K562 (cell line): ENCODE measurements around the gene TMIGD1. TPM values are rescaled to one million over a fixed set of nuclear protein-coding genes. Genes with fewer than 3 reads are reported as not detected.
A peak's percentile ranks its signal among the peaks of the same experiment; 100 is the strongest.

Source experiments
- ATAC-seq: fragments of 200-7000 bp; cut with Tn5 transposase; 3 replicates; pipeline ENCODE4 v1.9.1; 2020; ENCODE audit warnings: moderate library complexity
- BruUV-seq: library from RNA; stranded (reverse); fragments of 400-500 nt; replicated peaks from 2 replicates; lab custom pipeline; 2021; lab: Mats Ljungman, UMichigan
- CTCF ChIA-PET: fragments of 300-600 bp; formaldehyde crosslinking; extraction: SDS; loops from one replicate; lab custom pipeline; 2021; ENCODE audit warnings: low intra/inter-chr PET ratio; lab: Yijun Ruan, JAX
- POLR2A ChIA-PET: fragments of 300-600, 350-650 bp; sonication (Branson Sonifier 250); formaldehyde crosslinking; extraction: SDS; loops from one replicate; lab custom pipeline; 2021; ENCODE audit warnings: antibody characterized with exemption, inconsistent platforms; lab: Yijun Ruan, JAX
- DNase-seq, 4 experiments: peaks; one replicate each; pipeline versions ENCODE4 v3.0.0 to v3.0.0-alpha.2; 2011 to 2018; ENCODE audit warnings: low spot score in 3 of 4, mixed read lengths in 3 of 4; ENCODE audit errors: extremely low read depth in 1 of 4
- FAIRE-seq: peaks from 2 replicates; lab custom pipeline; 2011; peaks lifted over from hg19 to GRCh38; lab: Jason Lieb, UNC
- H2AFZ ChIP-seq: 2 replicates; pipeline ENCODE4 v1.6.0; 2011; ENCODE audit warnings: low read depth, low read length, control low read depth, inconsistent platforms
- H3K27ac ChIP-seq: fragments of 200-600 bp; 3 replicates; pipeline ENCODE4 v1.8.0; 2011; ENCODE audit warnings: low read depth, mild to moderate bottlenecking, control low read depth, inconsistent platforms, low read length, moderate library complexity, mixed read lengths; ENCODE audit errors: extremely low read depth
- H3K27me3 ChIP-seq, 2 experiments: fragments of 300-600 bp in 1 of 2; 2 replicates in 1 of 2; 3 replicates in 1 of 2; pipeline versions ENCODE4 v1.6.0 to v1.8.0; 2011; ENCODE audit warnings: inconsistent platforms in 2 of 2, low read length in 2 of 2, mild to moderate bottlenecking in 1 of 2, mixed read lengths in 1 of 2, moderate library complexity in 1 of 2; ENCODE audit not compliant: control insufficient read depth in 2 of 2, insufficient read depth in 2 of 2
- H3K36me3 ChIP-seq: fragments of 300-600 bp; 3 replicates; pipeline ENCODE4 v1.8.0; 2011; ENCODE audit warnings: mild to moderate bottlenecking, low read length, inconsistent platforms; ENCODE audit not compliant: control insufficient read depth, insufficient read depth
- H3K4me1 ChIP-seq, 2 experiments: fragments of 200-600 bp in 1 of 2; replicated peaks in 1 of 2; 2 replicates in 1 of 2; 3 replicates in 1 of 2; pipeline versions ENCODE4 v1.5.1 to v1.8.0; 2011; ENCODE audit warnings: inconsistent platforms in 2 of 2, low read length in 2 of 2, mild to moderate bottlenecking in 1 of 2, mixed read lengths in 1 of 2, moderate library complexity in 1 of 2; ENCODE audit not compliant: control insufficient read depth in 2 of 2, insufficient read depth in 2 of 2
- H3K4me2 ChIP-seq: 2 replicates; pipeline ENCODE4 v1.6.1; 2011; ENCODE audit warnings: low read length, control low read depth, inconsistent platforms, mixed read lengths; ENCODE audit not compliant: insufficient read depth
- H3K4me3 ChIP-seq: fragments of 200-600 bp; sonication (generic), shearing (Covaris generic); 2 replicates; pipeline ENCODE4 v1.5.1; 2016; ENCODE audit warnings: control low read depth, inconsistent platforms
- H3K79me2 ChIP-seq: fragments of 200-600 bp; 3 replicates; pipeline ENCODE4 v1.8.0; 2011; ENCODE audit warnings: low read length, inconsistent platforms; ENCODE audit not compliant: control insufficient read depth, insufficient read depth
- H3K9ac ChIP-seq, 2 experiments: 2 replicates each; pipeline versions ENCODE4 v1.6.0 to v1.6.1; 2011; ENCODE audit warnings: low read depth in 2 of 2, low read length in 2 of 2, control low read depth in 1 of 2, inconsistent platforms in 1 of 2, mild to moderate bottlenecking in 1 of 2, mixed read lengths in 1 of 2; ENCODE audit not compliant: insufficient read depth in 1 of 2
- H3K9me1 ChIP-seq: one replicate; pipeline ENCODE4 v1.6.0; 2011; ENCODE audit warnings: inconsistent platforms, mild to moderate bottlenecking, low read length, moderate library complexity; ENCODE audit not compliant: control insufficient read depth, insufficient read depth
- H3K9me3 ChIP-seq: replicated peaks from 2 replicates; pipeline ENCODE4 v1.5.1; 2011; ENCODE audit warnings: low read depth, low read length, inconsistent platforms; ENCODE audit not compliant: control insufficient read depth, insufficient read depth
- H4K20me1 ChIP-seq: replicated peaks from 2 replicates; pipeline ENCODE4 v1.6.1; 2011; ENCODE audit warnings: low read length, inconsistent platforms, mixed read lengths; ENCODE audit not compliant: control insufficient read depth, insufficient read depth
- BCL6 ChIP-seq: fragments of 250-450 bp; sonication (Bioruptor Pico); IDR thresholded peaks from 2 replicates; pipeline ENCODE4 v1.4.0; 2020
- DDX20 ChIP-seq: fragments of 450-650 bp; IDR thresholded peaks from 2 replicates; pipeline ENCODE4 v1.6.1; 2016; ENCODE audit warnings: missing genetic modification characterization, low read depth, mild to moderate bottlenecking, missing compliant biosample characterization, moderate library complexity
- FOXP1 ChIP-seq: sonication (generic); formaldehyde crosslinking; IDR thresholded peaks from 2 replicates; pipeline ENCODE4 v1.8.0; 2022; ENCODE audit warnings: mild to moderate bottlenecking, missing genetic modification reagents
- HNRNPUL1 ChIP-seq: fragments of 200-400 bp; formaldehyde crosslinking; IDR thresholded peaks from 2 replicates; pipeline ENCODE4 v1.6.1; 2017; ENCODE audit warnings: low read length
- MEIS2 ChIP-seq: fragments of 450-650 bp; IDR thresholded peaks from 2 replicates; pipeline ENCODE4 v1.6.1; 2014; ENCODE audit warnings: mild to moderate bottlenecking; ENCODE audit not compliant: partially characterized antibody
- PHTF2 ChIP-seq: fragments of 250-450 bp; sonication (Bioruptor Pico); IDR thresholded peaks from 2 replicates; pipeline ENCODE4 v1.5.0; 2021; ENCODE audit warnings: mild to moderate bottlenecking
- PML ChIP-seq: IDR thresholded peaks from 2 replicates; pipeline ENCODE4 v1.6.1; 2012; ENCODE audit warnings: low read length, inconsistent platforms
- TCFL5 ChIP-seq: fragments of 250-450 bp; sonication (Bioruptor Pico); conservative IDR thresholded peaks from 2 replicates; pipeline ENCODE4 v1.6.1; 2021; ENCODE audit warnings: mild to moderate bottlenecking, moderate library complexity, matching md5 sums
- XRCC3 ChIP-seq: fragments of 450-650 bp; IDR thresholded peaks from 2 replicates; pipeline ENCODE4 v1.6.1; 2017; ENCODE audit warnings: mild to moderate bottlenecking, moderate library complexity
- ZKSCAN3 ChIP-seq: fragments of 250-450 bp; sonication (Bioruptor Pico); IDR thresholded peaks from 2 replicates; pipeline ENCODE4 v1.4.0; 2020
- ZNF23 ChIP-seq: fragments of 250-450 bp; sonication (Bioruptor Pico); IDR thresholded peaks from 2 replicates; pipeline ENCODE4 v1.4.0; 2020; ENCODE audit warnings: mild to moderate bottlenecking
- ZNF431 ChIP-seq: sonication (generic); formaldehyde crosslinking; IDR thresholded peaks from 2 replicates; pipeline ENCODE4 v1.8.0; 2022; ENCODE audit warnings: mild to moderate bottlenecking, missing genetic modification reagents
- ZNF584 ChIP-seq: fragments of 200-800 bp; sonication (Bioruptor generic); IDR thresholded peaks from 2 replicates; pipeline ENCODE4 v1.6.1; 2016; ENCODE audit warnings: low read depth, mild to moderate bottlenecking, missing genetic modification characterization, missing compliant biosample characterization
- ZNF75A ChIP-seq: fragments of 450-650 bp; formaldehyde crosslinking; IDR thresholded peaks from 2 replicates; pipeline ENCODE4 v1.4.0; 2020; ENCODE audit warnings: mild to moderate bottlenecking
- WGBS: fragments of 100-300 bp; shearing (Covaris generic); methylation state at CpG from one replicate; pipeline ENCODE4 v1.1.6; 2016; ENCODE audit warnings: low coverage, mixed read lengths; ENCODE audit not compliant: insufficient coverage; ENCODE audit errors: missing lambda C conversion rate; 5-methylcytosine and 5-hydroxymethylcytosine counted together
- in situ Hi-C: fragments of 300-500 bp; cut with MboI; formaldehyde crosslinking; loops from 4 replicates; pipeline ENCODE4 v1.15.0; 2018; ENCODE audit warnings: inconsistent platforms, mixed read lengths
- intact Hi-C: fragments of 100-400 bp; cut with micrococcal nuclease; formaldehyde crosslinking; loops from 2 replicates; pipeline ENCODE4 v1.14.2; 2022
- polyA plus RNA-seq, 8 experiments: library from polyadenylated mRNA; depleted of rRNA in 4 of 8; stranded (reverse) in 5 of 8; unstranded in 3 of 8; fragments of >200 nt; fragmentation: Nextera tagmentation in 2 of 8; fragmentation: Illumina TruSeq in 1 of 8; extraction: Ambion mirVana in 2 of 8; extraction: Trizol in 1 of 8; gene quantifications; 2 replicates each; pipeline versions ENCODE4 v1.2.1 to v1.2.3, GENCODE V29; 2011 to 2014; ENCODE audit warnings: inconsistent platforms in 1 of 8, missing spikeins in 1 of 8
- total RNA-seq, 7 experiments: library from RNA; depleted of rRNA in 6 of 7; stranded (reverse); fragments of >200 nt in 6 of 7; fragmentation: Illumina TruSeq in 2 of 7; extraction: Trizol in 2 of 7; gene quantifications; 2 replicates each; pipeline versions ENCODE4 v1.2.1 to v1.2.3, GENCODE V29; 2011 to 2021; ENCODE audit warnings: low replicate concordance in 1 of 7
- TF ChIP-seq, protein P1 (sequence below): fragments of 250-450 bp; sonication (Bioruptor Pico); IDR thresholded peaks from 2 replicates; pipeline ENCODE4 v1.4.0; 2020; ENCODE audit warnings: mild to moderate bottlenecking, moderate library complexity, borderline replicate concordance
- TF ChIP-seq, protein P2 (sequence below): fragments of 450-650 bp; formaldehyde crosslinking; IDR thresholded peaks from 2 replicates; pipeline ENCODE4 v1.4.0; 2020; ENCODE audit warnings: mild to moderate bottlenecking, moderate library complexity

Gene TMIGD1
- total and polyA plus RNA-seq, 9 of the 15 experiments (the other 6 are each of a cell fraction or from before 2014, with no cell fraction given) = not detected

DNA sequence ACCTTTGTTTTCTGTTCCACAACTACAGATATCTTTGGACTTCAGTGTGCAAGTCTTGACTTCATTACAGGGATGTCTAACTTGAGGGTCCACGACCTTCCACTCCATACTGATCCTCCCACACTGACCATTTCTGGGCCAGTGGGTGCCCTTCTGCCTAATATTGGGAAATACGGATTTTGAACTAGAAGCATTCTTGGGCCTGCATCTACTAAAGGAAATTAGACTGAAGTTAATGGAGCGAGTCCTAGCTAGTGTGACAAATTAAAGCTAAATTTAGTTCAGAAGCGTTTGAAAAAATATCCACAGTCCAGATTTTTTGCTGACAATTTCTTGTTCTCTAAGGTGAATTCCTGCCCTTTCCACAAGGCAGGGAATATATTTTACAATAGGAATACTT is 9.9 kb upstream of the TMIGD1 start:
- no peaks in the 10 kb centered on the region for H3K9me1 ChIP-seq
- no peak overlapping the region for H3K27ac ChIP-seq
- WGBS = 63% methylated on average over 4 of the region's 4 CpGs
- no peaks in the 10 kb centered on the region for H3K36me3 ChIP-seq
- no peak for DNase-seq
- no peak overlapping the region for H3K9ac ChIP-seq
- no peaks in the 10 kb centered on the region for H4K20me1 ChIP-seq
- H3K4me2 ChIP-seq = no peak overlapping the region
- no peaks in the 10 kb centered on the region for H3K9me3 ChIP-seq
- no peak for ATAC-seq
- peaks cover 8 to 33% of the 10 kb centered on the region in 2 experiments; a peak in 4 of 5 replicates for H3K4me1 ChIP-seq
- H3K79me2 ChIP-seq = no peaks in the 10 kb centered on the region
- CTCF ChIA-PET = no interaction called here
- intact Hi-C loops = loop anchor here (2.0 to 5.0 kb wide), 3 partner anchors 35 to 374 kb away; partner anchors contain the start of genes CPD and GOSR1
- FAIRE-seq = no peak
- POLR2A ChIA-PET = interaction anchor here (1.5 kb wide), 1 partner anchor 37 kb away, joined by 3 read pairs; no protein-coding TSS in a partner anchor
- in situ Hi-C loops = loop anchor here (25.0 kb wide), 1 partner anchor 369 kb away; no protein-coding TSS in a partner anchor
- H3K4me3 ChIP-seq = no peak overlapping the region
- BruUV-seq = no TSS peak
- TF ChIP-seq MEIS2 (no peak), FOXP1 (CRISPR knock-in tag) (no peak), ZKSCAN3 (CRISPR knock-in tag) (no peak), TCFL5 (CRISPR knock-in tag) (no peak), XRCC3 (no peak), ZNF23 (CRISPR knock-in tag) (no peak), BCL6 (CRISPR knock-in tag) (no peak), PHTF2 (CRISPR knock-in tag) (no peak), HNRNPUL1 (no peak), PML (no peak), ZNF584 (CRISPR knock-in tag) (no peak), DDX20 (tag) (no peak), ZNF75A (no peak), ZNF431 (CRISPR knock-in tag) (no peak)
- TF ChIP-seq, protein P1, sequence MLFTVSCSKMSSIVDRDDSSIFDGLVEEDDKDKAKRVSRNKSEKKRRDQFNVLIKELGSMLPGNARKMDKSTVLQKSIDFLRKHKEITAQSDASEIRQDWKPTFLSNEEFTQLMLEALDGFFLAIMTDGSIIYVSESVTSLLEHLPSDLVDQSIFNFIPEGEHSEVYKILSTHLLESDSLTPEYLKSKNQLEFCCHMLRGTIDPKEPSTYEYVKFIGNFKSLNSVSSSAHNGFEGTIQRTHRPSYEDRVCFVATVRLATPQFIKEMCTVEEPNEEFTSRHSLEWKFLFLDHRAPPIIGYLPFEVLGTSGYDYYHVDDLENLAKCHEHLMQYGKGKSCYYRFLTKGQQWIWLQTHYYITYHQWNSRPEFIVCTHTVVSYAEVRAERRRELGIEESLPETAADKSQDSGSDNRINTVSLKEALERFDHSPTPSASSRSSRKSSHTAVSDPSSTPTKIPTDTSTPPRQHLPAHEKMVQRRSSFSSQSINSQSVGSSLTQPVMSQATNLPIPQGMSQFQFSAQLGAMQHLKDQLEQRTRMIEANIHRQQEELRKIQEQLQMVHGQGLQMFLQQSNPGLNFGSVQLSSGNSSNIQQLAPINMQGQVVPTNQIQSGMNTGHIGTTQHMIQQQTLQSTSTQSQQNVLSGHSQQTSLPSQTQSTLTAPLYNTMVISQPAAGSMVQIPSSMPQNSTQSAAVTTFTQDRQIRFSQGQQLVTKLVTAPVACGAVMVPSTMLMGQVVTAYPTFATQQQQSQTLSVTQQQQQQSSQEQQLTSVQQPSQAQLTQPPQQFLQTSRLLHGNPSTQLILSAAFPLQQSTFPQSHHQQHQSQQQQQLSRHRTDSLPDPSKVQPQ (CRISPR knock-in tag) = no peak
- TF ChIP-seq, protein P2, sequence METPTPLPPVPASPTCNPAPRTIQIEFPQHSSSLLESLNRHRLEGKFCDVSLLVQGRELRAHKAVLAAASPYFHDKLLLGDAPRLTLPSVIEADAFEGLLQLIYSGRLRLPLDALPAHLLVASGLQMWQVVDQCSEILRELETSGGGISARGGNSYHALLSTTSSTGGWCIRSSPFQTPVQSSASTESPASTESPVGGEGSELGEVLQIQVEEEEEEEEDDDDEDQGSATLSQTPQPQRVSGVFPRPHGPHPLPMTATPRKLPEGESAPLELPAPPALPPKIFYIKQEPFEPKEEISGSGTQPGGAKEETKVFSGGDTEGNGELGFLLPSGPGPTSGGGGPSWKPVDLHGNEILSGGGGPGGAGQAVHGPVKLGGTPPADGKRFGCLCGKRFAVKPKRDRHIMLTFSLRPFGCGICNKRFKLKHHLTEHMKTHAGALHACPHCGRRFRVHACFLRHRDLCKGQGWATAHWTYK (CRISPR knock-in tag) = no peak
- H3K27me3 ChIP-seq = no peaks in the 10 kb centered on the region
- H2AFZ ChIP-seq = peak overlapping the region; percentile 89
